Measurements from ENCODE around the gene PJVK.

DNA sequence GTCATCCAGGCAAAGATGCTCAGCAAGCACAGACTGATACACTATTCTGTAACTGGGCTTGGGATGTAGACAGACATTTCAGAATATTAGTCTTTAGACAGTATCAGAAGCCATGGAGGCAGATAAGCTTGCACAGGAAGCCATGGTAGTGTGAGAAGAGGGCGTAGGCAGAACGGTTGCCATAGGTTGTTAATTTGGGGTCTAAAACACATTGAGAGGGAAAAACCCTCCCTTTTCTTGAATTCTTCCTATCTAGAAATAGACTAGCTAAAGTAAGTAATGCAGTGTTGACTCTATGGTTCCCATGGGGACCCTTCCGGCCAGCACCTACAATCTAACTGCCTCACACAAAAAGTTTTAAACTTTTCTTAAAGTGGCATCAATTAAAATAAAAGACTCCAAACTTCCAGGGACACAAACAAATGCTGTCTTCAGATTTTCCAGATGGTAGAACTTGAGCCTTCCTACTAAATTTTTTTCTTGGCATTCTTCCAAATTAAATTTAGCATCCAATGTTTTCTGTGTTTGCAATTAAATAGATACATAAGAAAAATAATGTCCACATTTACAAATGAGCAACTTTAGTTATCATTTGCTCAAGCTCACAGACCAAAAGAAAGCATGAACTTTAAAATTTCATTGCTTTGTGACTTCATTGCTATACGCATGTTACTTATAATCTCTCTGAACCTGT, 2.1 kb upstream of the PJVK start:
- TF ChIP-seq, protein P1, sequence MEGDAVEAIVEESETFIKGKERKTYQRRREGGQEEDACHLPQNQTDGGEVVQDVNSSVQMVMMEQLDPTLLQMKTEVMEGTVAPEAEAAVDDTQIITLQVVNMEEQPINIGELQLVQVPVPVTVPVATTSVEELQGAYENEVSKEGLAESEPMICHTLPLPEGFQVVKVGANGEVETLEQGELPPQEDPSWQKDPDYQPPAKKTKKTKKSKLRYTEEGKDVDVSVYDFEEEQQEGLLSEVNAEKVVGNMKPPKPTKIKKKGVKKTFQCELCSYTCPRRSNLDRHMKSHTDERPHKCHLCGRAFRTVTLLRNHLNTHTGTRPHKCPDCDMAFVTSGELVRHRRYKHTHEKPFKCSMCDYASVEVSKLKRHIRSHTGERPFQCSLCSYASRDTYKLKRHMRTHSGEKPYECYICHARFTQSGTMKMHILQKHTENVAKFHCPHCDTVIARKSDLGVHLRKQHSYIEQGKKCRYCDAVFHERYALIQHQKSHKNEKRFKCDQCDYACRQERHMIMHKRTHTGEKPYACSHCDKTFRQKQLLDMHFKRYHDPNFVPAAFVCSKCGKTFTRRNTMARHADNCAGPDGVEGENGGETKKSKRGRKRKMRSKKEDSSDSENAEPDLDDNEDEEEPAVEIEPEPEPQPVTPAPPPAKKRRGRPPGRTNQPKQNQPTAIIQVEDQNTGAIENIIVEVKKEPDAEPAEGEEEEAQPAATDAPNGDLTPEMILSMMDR (IDR thresholded peaks at IDR 0.05), result no peak
- TF ChIP-seq SIN3A (IDR thresholded peaks at IDR 0.05; ENCODE audit: borderline replicate concordance, insufficient read depth, low read depth, low read length), result no peak
- TF ChIP-seq POLR2AphosphoS5 (IDR thresholded peaks at IDR 0.05; ENCODE audit: low read depth, low read length), result no peak
